H1 (cell line): ENCODE data around the gene TAP2.

ENCODE experiments used
- CTCF ChIP-seq, 3 experiments: IDR thresholded peaks; 1 replicate in 2 of 3; 2 replicates in 1 of 3; pipeline versions ENCODE4 v1.5.1 to v1.6.1; 2011; ENCODE audit warnings: low read length in 3 of 3, mild to moderate bottlenecking in 3 of 3, inconsistent platforms in 2 of 3, low read depth in 1 of 3, moderate library complexity in 1 of 3; ENCODE audit not compliant: insufficient read depth in 1 of 3; ENCODE audit errors: control extremely low read depth in 1 of 3
- KDM1A ChIP-seq: fragments of 200-600, 300-600 bp; sonication (generic); IDR thresholded peaks from 2 replicates; pipeline ENCODE4 v1.7.1; 2016; ENCODE audit warnings: mild to moderate bottlenecking, low read length, borderline replicate concordance
- POLR2AphosphoS5 ChIP-seq: IDR thresholded peaks from 2 replicates; pipeline ENCODE4 v1.6.1; 2011; ENCODE audit warnings: low read depth, low read length
- SRF ChIP-seq: IDR thresholded peaks from 2 replicates; pipeline ENCODE4 v1.6.1; 2011; ENCODE audit warnings: mild to moderate bottlenecking, low read depth, low read length, moderate library complexity
- SUZ12 ChIP-seq: fragments of 200-600 bp; sonication (generic); IDR thresholded peaks from 2 replicates; pipeline ENCODE4 v1.6.1; 2012; ENCODE audit warnings: mild to moderate bottlenecking, inconsistent platforms, low read length, moderate library complexity, mixed read lengths
- TAF1 ChIP-seq: IDR thresholded peaks from 2 replicates; pipeline ENCODE4 v1.6.1; 2011; ENCODE audit warnings: mild to moderate bottlenecking, low read depth, low read length
- YY1 ChIP-seq: IDR thresholded peaks from 2 replicates; pipeline ENCODE4 v1.6.1; 2011; ENCODE audit warnings: low read depth, mild to moderate bottlenecking, low read length

DNA sequence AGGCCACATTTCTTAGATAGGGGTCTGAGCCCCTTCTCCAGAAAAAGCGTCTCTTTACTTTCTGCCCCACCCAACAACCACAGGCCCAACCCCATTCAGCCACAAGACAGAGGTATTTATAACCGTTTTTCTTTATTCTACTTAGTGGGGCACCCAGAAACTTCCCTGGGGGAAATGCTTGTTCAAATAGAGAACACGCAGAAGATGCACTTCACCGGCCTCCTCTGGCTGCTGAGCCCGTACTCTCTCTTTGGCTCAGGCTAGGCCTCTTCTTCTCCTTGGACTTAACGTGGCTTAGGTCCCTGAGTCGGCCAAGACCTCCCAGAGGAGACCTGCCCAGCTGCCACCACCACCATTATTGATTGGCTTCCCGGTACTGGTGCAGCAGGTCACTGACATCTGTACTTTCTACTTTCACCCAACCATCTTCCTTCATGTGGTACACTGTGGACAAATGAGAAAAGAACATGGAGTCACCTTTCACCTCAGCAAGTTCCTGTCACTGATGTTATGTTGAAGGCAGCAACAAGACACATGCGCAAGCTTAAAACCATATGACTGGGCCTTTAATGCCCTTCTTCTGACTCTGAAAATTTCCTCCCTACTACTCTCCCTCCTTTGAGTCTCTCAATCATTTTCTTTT, 2.2 kb upstream of the TAP2 start:
- TF ChIP-seq KDM1A (no peak), POLR2AphosphoS5 (no peak), SRF (no peak), SUZ12 (no peak), TAF1 (no peak), YY1 (no peak), CTCF (IDR thresholded peaks at IDR 0.05; ENCODE audit: control extremely low read depth in 1 of 3, insufficient read depth in 1 of 3, low read depth in 1 of 3, low read length in 3 of 3) (no peak)
